PC-9 (cell line): Measurements from ENCODE around the gene CXorf65. TPM values are rescaled to one million over a fixed set of nuclear protein-coding genes. Genes with fewer than 3 reads are reported as not detected.

Source experiments
- BruUV-seq: library from RNA; stranded (reverse); fragments of 400-500 nt; replicated peaks from 2 replicates; lab custom pipeline; 2021; lab: Mats Ljungman, UMichigan
- CTCF ChIA-PET: fragments of 300-600 bp; sonication (Branson Sonifier 250); formaldehyde crosslinking; loops from one replicate; lab custom pipeline; 2022; ENCODE audit warnings: antibody characterized with exemption; lab: Charles Lee
- POLR2A ChIA-PET: fragments of 300-600 bp; sonication (Branson Sonifier 250); formaldehyde crosslinking; loops from one replicate; lab custom pipeline; 2022; ENCODE audit warnings: antibody characterized with exemption; ENCODE audit not compliant: unreplicated experiment; lab: Charles Lee
- DNase-seq, 2 experiments: peaks; one replicate each; pipeline versions ENCODE4 v3.0.0 to v3.0.0-alpha.2; 2015 to 2022; ENCODE audit warnings: mixed read lengths in 1 of 2
- H2AFZ ChIP-seq: fragments of 200-600 bp; sonication (generic); 2 replicates; pipeline ENCODE4 v1.8.1; 2017; ENCODE audit warnings: antibody characterized with exemption
- H3F3A ChIP-seq: fragments of 200-600 bp; sonication (generic); 2 replicates; pipeline ENCODE4 v1.8.1; 2017; ENCODE audit warnings: antibody characterized with exemption, mild to moderate bottlenecking, low read depth; ENCODE audit not compliant: insufficient read depth
- H3K27ac ChIP-seq: fragments of 200-600 bp; sonication (generic); 2 replicates; pipeline ENCODE4 v1.6.1; 2016; ENCODE audit warnings: mixed run types
- H3K27me3 ChIP-seq: fragments of 200-600 bp; sonication (generic); 2 replicates; pipeline ENCODE4 v1.6.1; 2016; ENCODE audit warnings: low read depth, mixed run types; ENCODE audit not compliant: insufficient read depth
- H3K36me3 ChIP-seq: fragments of 200-600 bp; sonication (generic); 2 replicates; pipeline ENCODE4 v1.6.1; 2016; ENCODE audit warnings: low read depth, mixed run types
- H3K4me1 ChIP-seq: fragments of 200-600 bp; sonication (generic); replicated peaks from 2 replicates; pipeline ENCODE4 v1.6.1; 2016; ENCODE audit warnings: mixed run types; ENCODE audit not compliant: insufficient read depth
- H3K4me2 ChIP-seq: fragments of 200-600 bp; sonication (generic); 2 replicates; pipeline ENCODE4 v1.6.1; 2017; ENCODE audit warnings: mixed run types
- H3K4me3 ChIP-seq: fragments of 200-600 bp; sonication (generic); 2 replicates; pipeline ENCODE4 v1.6.1; 2016; ENCODE audit warnings: mixed run types
- H3K79me2 ChIP-seq: fragments of 200-600 bp; sonication (generic); 2 replicates; pipeline ENCODE4 v1.6.1; 2017; ENCODE audit warnings: low read depth, mixed run types
- H3K9me2 ChIP-seq: fragments of 200-600 bp; sonication (generic); 2 replicates; pipeline ENCODE4 v1.8.1; 2017; ENCODE audit warnings: mild to moderate bottlenecking; ENCODE audit not compliant: insufficient read depth
- H3K9me3 ChIP-seq: fragments of 200-600 bp; sonication (generic); 2 replicates; pipeline ENCODE4 v1.8.1; 2016; ENCODE audit warnings: low read depth; ENCODE audit not compliant: insufficient read depth
- H4K20me1 ChIP-seq: fragments of 200-600 bp; sonication (generic); 2 replicates; pipeline ENCODE4 v1.8.1; 2017; ENCODE audit not compliant: insufficient read depth
- EZH2 ChIP-seq: fragments of 200-600 bp; sonication (generic); IDR thresholded peaks from 2 replicates; pipeline ENCODE4 v1.8.0; 2017; ENCODE audit warnings: antibody characterized with exemption, low read depth
- intact Hi-C: fragments of 100-400 bp; cut with micrococcal nuclease; formaldehyde crosslinking; loops from one replicate; pipeline ENCODE4 v1.10.0; 2022; ENCODE audit not compliant: unreplicated experiment
- total RNA-seq: library from RNA; stranded (reverse); gene quantifications from 2 replicates; pipeline ENCODE4 v1.2.3, GENCODE V29; 2021
- TF ChIP-seq, protein P1 (sequence below): fragments of 200-600 bp; sonication (generic); conservative IDR thresholded peaks from 2 replicates; pipeline ENCODE4 v1.6.1; 2017; ENCODE audit warnings: mixed run types, antibody characterized with exemption, mild to moderate bottlenecking, moderate library complexity

The CXorf65 gene
- total RNA-seq, 1 experiment from 2014 or later: not detected

DNA sequence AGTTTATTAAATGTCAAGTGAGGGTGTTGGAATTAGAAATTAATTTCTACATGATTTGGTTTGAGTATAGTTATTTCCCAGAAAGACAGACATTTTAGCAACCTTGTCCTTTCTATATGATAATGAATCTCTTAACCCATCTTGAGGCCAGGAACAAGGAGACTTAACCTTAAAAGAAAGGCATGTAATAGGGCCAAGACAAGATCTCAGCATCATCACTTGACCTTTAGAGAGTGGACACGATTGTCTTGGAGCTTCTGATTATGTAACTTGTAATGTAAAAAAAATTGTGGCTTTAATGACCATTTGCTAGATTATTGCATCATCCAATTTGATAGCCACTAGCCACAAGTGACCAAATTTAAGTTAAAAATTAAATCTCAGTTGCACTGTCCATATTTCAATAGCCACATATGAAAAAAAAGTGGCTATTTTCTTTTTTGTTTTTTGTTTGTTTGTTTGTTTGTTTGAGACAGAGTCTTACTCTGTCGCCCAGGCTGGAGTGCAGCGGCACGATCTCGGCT, 24.4 kb downstream of the CXorf65 start:
- H3K4me1 ChIP-seq: peaks cover 16% of the 10 kb centered on the region
- no peaks in the 10 kb centered on the region for H3K36me3 ChIP-seq
- CTCF ChIA-PET: no interaction called here
- no peak overlapping the region for H2AFZ ChIP-seq
- no peaks in the 10 kb centered on the region for H3K27me3 ChIP-seq
- BruUV-seq: no TSS peak
- POLR2A ChIA-PET: no interaction called here
- no peaks in the 10 kb centered on the region for H3K9me2 ChIP-seq
- no peaks in the 10 kb centered on the region for H3K79me2 ChIP-seq
- peaks cover 11% of the 10 kb centered on the region for H3F3A ChIP-seq
- no peak overlapping the region for H3K4me3 ChIP-seq
- intact Hi-C loops: no loop called here
- no peak overlapping the region for H3K27ac ChIP-seq
- peak overlapping the region; percentile 49 for H3K4me2 ChIP-seq
- H4K20me1 ChIP-seq: no peaks in the 10 kb centered on the region
- H3K9me3 ChIP-seq: no peaks in the 10 kb centered on the region
- DNase-seq: no peak
- TF ChIP-seq, protein P1, sequence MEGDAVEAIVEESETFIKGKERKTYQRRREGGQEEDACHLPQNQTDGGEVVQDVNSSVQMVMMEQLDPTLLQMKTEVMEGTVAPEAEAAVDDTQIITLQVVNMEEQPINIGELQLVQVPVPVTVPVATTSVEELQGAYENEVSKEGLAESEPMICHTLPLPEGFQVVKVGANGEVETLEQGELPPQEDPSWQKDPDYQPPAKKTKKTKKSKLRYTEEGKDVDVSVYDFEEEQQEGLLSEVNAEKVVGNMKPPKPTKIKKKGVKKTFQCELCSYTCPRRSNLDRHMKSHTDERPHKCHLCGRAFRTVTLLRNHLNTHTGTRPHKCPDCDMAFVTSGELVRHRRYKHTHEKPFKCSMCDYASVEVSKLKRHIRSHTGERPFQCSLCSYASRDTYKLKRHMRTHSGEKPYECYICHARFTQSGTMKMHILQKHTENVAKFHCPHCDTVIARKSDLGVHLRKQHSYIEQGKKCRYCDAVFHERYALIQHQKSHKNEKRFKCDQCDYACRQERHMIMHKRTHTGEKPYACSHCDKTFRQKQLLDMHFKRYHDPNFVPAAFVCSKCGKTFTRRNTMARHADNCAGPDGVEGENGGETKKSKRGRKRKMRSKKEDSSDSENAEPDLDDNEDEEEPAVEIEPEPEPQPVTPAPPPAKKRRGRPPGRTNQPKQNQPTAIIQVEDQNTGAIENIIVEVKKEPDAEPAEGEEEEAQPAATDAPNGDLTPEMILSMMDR: no peak
- TF ChIP-seq EZH2: no peak

- Histone ChIP-seq H3K27me3 (no peaks in the 10 kb centered on the region), H4K20me1 (no peaks in the 10 kb centered on the region), H3K4me2 (peak overlapping the region; percentile 49), H3K4me1 (peaks cover 16% of the 10 kb centered on the region), H3K36me3 (no peaks in the 10 kb centered on the region), H3K79me2 (no peaks in the 10 kb centered on the region), H3K27ac (no peak overlapping the region), H3K9me2 (no peaks in the 10 kb centered on the region), H3K9me3 (no peaks in the 10 kb centered on the region), H3K4me3 (no peak overlapping the region), H3F3A (peaks cover 11% of the 10 kb centered on the region), H2AFZ (no peak overlapping the region)
- DNase-seq: peak in 1 of 2 experiments; percentile 68
- intact Hi-C loops: no loop called here
- CTCF ChIA-PET: no interaction called here
- POLR2A ChIA-PET: no interaction called here
- BruUV-seq: no TSS peak
- TF ChIP-seq, protein P1: no peak
- TF ChIP-seq EZH2: no peak
These were observed 25.0 kb downstream of the CXorf65 start for GRCh38 chrX:71081330-71082123.

DNA sequence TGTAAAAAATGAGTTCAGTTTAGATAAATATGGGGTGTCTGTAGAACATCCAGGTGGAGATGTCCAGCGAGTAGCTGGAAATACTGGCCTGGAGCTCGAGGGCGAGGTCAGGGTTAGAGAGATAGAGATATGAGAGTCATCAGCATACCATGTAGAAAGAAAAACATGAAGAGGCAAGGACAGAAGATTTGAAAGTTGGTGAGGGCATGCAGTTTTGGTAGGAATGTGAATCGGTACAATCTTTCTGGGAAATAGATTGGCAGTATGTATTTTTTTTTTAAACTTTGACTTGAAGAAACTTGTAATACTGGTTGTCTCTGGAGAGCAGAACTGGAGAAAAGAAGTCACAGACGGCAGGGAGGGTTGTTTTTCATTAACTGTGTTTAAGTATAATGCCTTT, 36.0 kb downstream of the CXorf65 start:
- Histone ChIP-seq H3K4me2 (no peak overlapping the region), H3K27ac (no peak overlapping the region), H3K9me2 (no peaks in the 10 kb centered on the region), H3K27me3 (no peaks in the 10 kb centered on the region), H3K79me2 (peaks cover 19% of the 10 kb centered on the region), H3K4me1 (peaks cover 26% of the 10 kb centered on the region), H3K9me3 (no peaks in the 10 kb centered on the region), H3F3A (peaks cover 16% of the 10 kb centered on the region; the same call in 1 of the 2 replicates), H3K36me3 (no peaks in the 10 kb centered on the region), H4K20me1 (no peaks in the 10 kb centered on the region), H2AFZ (no peak overlapping the region), H3K4me3 (no peak overlapping the region)
- intact Hi-C loops: no loop called here
- no peak for DNase-seq
- TF ChIP-seq, protein P1: no peak
- TF ChIP-seq EZH2: no peak
- POLR2A ChIA-PET: no interaction called here
- no TSS peak for BruUV-seq
- CTCF ChIA-PET: no interaction called here
